OCI-LY3 (cell line): ENCODE measurements around the gene TMEM201.

ENCODE experiments used
- H2AFZ ChIP-seq: fragments of 200-600, 300-600 bp; shearing (Covaris generic); 2 replicates; pipeline ENCODE4 v1.6.0; 2014; ENCODE audit warnings: antibody characterized with exemption, low read depth, low read length
- H3K27ac ChIP-seq: fragments of 200-600, 300-600 bp; sonication (generic); 2 replicates; pipeline ENCODE4 v1.5.1; 2014; ENCODE audit warnings: mild to moderate bottlenecking, low read length, moderate library complexity, mixed read lengths
- H3K27me3 ChIP-seq: fragments of 200-600, 300-600 bp; sonication (generic); 2 replicates; pipeline ENCODE4 v1.6.1; 2014; ENCODE audit warnings: low read depth, low read length, mixed read lengths
- H3K36me3 ChIP-seq: fragments of 200-600, 300-600 bp; sonication (generic); replicated peaks from 2 replicates; pipeline ENCODE3; 2014; ENCODE audit warnings: low read depth, low read length, mixed read lengths
- H3K4me1 ChIP-seq: fragments of 300-600, 200-600 bp; sonication (generic); 2 replicates; pipeline ENCODE4 v1.6.1; 2014; ENCODE audit warnings: low read length, mixed read lengths
- H3K4me2 ChIP-seq: fragments of 200-600, 300-600 bp; sonication (generic); 2 replicates; pipeline ENCODE4 v1.6.1; 2014; ENCODE audit warnings: low read length, mixed read lengths
- H3K4me3 ChIP-seq: fragments of 300-600, 200-600 bp; sonication (generic); 2 replicates; pipeline ENCODE4 v1.5.1; 2014; ENCODE audit warnings: antibody characterized with exemption, mild to moderate bottlenecking, low read length, moderate library complexity
- H3K79me2 ChIP-seq: fragments of 300-600, 200-600 bp; shearing (Covaris generic); 2 replicates; pipeline ENCODE4 v1.6.1; 2014; ENCODE audit warnings: mild to moderate bottlenecking, low read length, mixed read lengths
- H3K9ac ChIP-seq: fragments of 300-600, 200-600 bp; shearing (Covaris generic); 2 replicates; pipeline ENCODE4 v1.6.0; 2014; ENCODE audit warnings: mild to moderate bottlenecking, low read length, moderate library complexity
- H3K9me3 ChIP-seq: fragments of 200-600, 300-600 bp; shearing (Covaris generic); 2 replicates; pipeline ENCODE4 v1.6.1; 2014; ENCODE audit warnings: low read length, mixed read lengths; ENCODE audit not compliant: insufficient read depth
- H4K20me1 ChIP-seq: fragments of 200-600, 300-600 bp; sonication (generic); 2 replicates; pipeline ENCODE4 v1.6.1; 2016; ENCODE audit warnings: low read length, mixed read lengths; ENCODE audit not compliant: insufficient read depth
- EZH2phosphoT487 ChIP-seq: fragments of 200-600 bp; shearing (Covaris generic); IDR thresholded peaks from 2 replicates; pipeline ENCODE4 v1.6.1; 2018; ENCODE audit warnings: antibody characterized with exemption, mixed run types, low read depth
- TF ChIP-seq, protein P1 (sequence below): fragments of 200-600, 300-600 bp; sonication (generic); IDR thresholded peaks from 2 replicates; pipeline ENCODE4 v1.5.1; 2014; ENCODE audit warnings: antibody characterized with exemption, low read length, low read depth

Gene TMEM201

DNA sequence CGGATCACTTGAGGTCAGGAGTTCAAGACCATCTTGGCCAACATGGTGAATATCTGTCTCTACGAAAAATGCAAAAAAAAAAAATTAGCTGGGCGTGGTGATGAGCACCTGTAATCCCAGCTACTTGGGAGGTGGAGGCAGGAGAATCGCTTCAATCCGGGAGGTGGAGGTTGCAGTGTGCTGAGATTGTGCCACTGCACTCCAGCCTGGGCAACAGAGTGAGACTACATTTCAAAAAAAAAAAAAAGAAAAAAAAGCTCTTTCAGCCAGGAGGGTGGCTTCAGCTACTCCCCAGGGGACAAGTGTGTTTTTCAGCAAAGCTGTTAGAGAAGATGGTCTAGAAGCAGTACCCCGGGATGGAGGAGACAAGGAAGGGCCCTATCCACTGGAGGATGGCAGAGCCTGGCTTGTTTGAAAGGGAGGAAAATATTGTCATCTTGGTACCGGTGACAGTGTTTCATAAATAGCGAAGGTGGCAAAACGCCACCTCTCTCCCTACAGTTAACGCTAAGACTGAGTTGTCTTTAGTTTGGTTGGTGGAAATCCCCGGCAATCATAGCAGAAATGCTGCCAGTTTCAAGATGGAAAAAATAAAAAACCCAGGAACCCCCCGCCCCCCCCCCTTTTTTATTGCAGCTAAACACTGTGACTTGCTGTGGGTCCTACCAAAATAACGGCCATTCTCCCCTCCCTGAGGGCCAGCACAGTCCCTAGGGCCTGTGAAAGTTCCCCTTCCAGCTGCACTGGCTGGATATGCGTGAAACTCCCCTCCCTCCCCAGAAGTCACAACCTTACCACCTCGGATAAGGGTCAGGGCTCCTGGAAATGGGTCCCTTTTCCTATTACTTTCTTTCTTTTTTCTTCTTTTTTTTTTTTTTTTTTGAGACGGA lies 66.4 kb downstream of the TMEM201 start:
- Histone ChIP-seq H3K79me2 (peaks cover 99% of the 10 kb centered on the region), H3K9me3 (no peaks in the 10 kb centered on the region), H4K20me1 (peaks cover 11% of the 10 kb centered on the region; the same call in 1 of the 2 replicates), H2AFZ (no peak overlapping the region), H3K4me1 (peaks cover 60% of the 10 kb centered on the region), H3K4me3 (peak overlapping the region; percentile 84), H3K9ac (peak overlapping the region; percentile 90), H3K4me2 (peak overlapping the region; percentile 86), H3K27ac (peak overlapping the region; percentile 100), H3K36me3 (peaks cover 21% of the 10 kb centered on the region), H3K27me3 (no peaks in the 10 kb centered on the region)
- TF ChIP-seq EZH2phosphoT487: no peak
- TF ChIP-seq, protein P1, sequence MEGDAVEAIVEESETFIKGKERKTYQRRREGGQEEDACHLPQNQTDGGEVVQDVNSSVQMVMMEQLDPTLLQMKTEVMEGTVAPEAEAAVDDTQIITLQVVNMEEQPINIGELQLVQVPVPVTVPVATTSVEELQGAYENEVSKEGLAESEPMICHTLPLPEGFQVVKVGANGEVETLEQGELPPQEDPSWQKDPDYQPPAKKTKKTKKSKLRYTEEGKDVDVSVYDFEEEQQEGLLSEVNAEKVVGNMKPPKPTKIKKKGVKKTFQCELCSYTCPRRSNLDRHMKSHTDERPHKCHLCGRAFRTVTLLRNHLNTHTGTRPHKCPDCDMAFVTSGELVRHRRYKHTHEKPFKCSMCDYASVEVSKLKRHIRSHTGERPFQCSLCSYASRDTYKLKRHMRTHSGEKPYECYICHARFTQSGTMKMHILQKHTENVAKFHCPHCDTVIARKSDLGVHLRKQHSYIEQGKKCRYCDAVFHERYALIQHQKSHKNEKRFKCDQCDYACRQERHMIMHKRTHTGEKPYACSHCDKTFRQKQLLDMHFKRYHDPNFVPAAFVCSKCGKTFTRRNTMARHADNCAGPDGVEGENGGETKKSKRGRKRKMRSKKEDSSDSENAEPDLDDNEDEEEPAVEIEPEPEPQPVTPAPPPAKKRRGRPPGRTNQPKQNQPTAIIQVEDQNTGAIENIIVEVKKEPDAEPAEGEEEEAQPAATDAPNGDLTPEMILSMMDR: no peak

- Histone ChIP-seq H3K9ac (peak overlapping the region; percentile 90; the same call in 1 of the 2 replicates), H3K4me2 (peak overlapping the region; percentile 86), H3K36me3 (peaks cover 27% of the 10 kb centered on the region), H3K4me3 (peak overlapping the region; percentile 84), H4K20me1 (peaks cover 19% of the 10 kb centered on the region), H3K79me2 (peaks cover 100% of the 10 kb centered on the region), H3K27me3 (no peaks in the 10 kb centered on the region), H2AFZ (no peak overlapping the region), H3K9me3 (no peaks in the 10 kb centered on the region), H3K4me1 (peaks cover 65% of the 10 kb centered on the region), H3K27ac (peak overlapping the region; percentile 100)
- TF ChIP-seq EZH2phosphoT487: no peak
- TF ChIP-seq, protein P1: no peak
These were observed 67.1 kb downstream of the TMEM201 start for GRCh38 chr1:9655836-9656235.

- Histone ChIP-seq H3K9me3 (no peaks in the 10 kb centered on the region), H3K27ac (peak overlapping the region; percentile 100), H3K4me1 (peaks cover 71% of the 10 kb centered on the region), H4K20me1 (peaks cover 28% of the 10 kb centered on the region), H3K4me2 (peak overlapping the region; percentile 97), H3K4me3 (peak overlapping the region; percentile 84), H3K27me3 (no peaks in the 10 kb centered on the region), H3K36me3 (peaks cover 24% of the 10 kb centered on the region), H3K9ac (peak overlapping the region; percentile 82), H3K79me2 (peaks cover 100% of the 10 kb centered on the region), H2AFZ (no peak overlapping the region)
- TF ChIP-seq, protein P1: no peak
- TF ChIP-seq EZH2phosphoT487: no peak
These were observed 68.9 kb downstream of the TMEM201 start for GRCh38 chr1:9657521-9658032.

DNA sequence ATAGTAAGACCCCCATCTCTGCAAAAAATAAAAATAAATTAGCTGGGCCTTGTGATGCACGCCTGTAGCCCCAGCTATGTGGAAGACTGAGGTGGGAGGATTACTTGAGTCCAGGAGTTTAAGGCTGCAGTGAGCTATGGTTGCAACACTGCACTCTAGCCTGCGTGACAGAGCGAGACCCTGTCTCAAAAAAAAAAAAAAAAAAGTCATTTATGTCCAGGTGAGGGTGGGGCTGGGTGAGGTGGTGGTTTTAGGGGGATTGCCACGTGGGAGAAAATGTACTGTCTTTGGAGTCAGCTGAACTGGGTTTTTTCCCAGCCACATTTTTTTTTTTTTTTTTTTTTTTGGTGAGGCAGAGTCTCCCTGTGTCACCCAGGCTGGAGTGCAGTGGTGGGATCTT lies 69.5 kb downstream of the TMEM201 start:
- Histone ChIP-seq H3K79me2 (peaks cover 100% of the 10 kb centered on the region), H2AFZ (no peak overlapping the region), H3K27ac (peak overlapping the region; percentile 100), H3K36me3 (peaks cover 22% of the 10 kb centered on the region), H3K4me2 (peak overlapping the region; percentile 97), H3K9me3 (no peaks in the 10 kb centered on the region), H3K9ac (peak overlapping the region; percentile 82), H4K20me1 (peaks cover 33% of the 10 kb centered on the region), H3K27me3 (no peaks in the 10 kb centered on the region), H3K4me3 (peak overlapping the region; percentile 84), H3K4me1 (peaks cover 71% of the 10 kb centered on the region)
- TF ChIP-seq EZH2phosphoT487: no peak
- TF ChIP-seq, protein P1: no peak
